ENCODE results near the gene CHGA.

CHGA gene

GRCh38 chr14:92931681-92932447 lies 8.9 kb downstream of the CHGA start:
- DNase-seq, result no peak

DNA sequence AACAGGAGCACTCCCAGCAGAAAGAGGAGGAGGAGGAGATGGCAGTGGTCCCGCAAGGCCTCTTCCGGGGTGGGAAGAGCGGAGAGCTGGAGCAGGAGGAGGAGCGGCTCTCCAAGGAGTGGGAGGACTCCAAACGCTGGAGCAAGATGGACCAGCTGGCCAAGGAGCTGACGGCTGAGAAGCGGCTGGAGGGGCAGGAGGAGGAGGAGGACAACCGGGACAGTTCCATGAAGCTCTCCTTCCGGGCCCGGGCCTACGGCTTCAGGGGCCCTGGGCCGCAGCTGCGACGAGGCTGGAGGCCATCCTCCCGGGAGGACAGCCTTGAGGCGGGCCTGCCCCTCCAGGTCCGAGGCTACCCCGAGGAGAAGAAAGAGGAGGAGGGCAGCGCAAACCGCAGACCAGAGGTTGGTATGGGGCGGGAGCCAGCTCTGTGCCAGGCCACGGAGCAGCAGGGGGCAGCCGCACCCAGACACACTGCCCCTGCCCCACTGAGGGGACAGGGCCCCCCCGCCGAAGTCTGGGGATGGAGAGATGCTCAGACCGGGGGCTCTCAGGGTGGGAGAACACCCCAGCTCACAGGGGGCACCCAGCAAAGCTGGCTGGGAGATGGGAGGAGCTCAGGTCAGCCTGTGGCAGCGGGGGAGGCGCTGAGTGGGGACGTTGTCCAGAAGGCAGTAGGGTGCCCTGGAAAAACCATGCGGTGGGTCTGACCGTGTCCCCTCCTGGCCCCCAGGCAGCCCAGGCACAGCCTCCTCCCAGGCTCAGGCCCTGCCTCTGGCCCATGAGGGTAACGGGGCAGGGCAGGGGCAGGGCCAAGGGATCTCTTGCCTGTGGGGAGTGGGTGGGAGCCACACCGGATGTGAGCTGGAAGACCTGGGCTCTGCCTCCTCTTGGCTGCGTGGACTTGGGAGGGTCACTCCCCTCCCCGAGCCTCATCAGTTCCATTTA lies 9.8 kb downstream of the CHGA start:
- no peak for DNase-seq

GRCh38 chr14:92933481-92933880 lies 10.5 kb downstream of the CHGA start:
- DNase-seq, result no peak

DNA sequence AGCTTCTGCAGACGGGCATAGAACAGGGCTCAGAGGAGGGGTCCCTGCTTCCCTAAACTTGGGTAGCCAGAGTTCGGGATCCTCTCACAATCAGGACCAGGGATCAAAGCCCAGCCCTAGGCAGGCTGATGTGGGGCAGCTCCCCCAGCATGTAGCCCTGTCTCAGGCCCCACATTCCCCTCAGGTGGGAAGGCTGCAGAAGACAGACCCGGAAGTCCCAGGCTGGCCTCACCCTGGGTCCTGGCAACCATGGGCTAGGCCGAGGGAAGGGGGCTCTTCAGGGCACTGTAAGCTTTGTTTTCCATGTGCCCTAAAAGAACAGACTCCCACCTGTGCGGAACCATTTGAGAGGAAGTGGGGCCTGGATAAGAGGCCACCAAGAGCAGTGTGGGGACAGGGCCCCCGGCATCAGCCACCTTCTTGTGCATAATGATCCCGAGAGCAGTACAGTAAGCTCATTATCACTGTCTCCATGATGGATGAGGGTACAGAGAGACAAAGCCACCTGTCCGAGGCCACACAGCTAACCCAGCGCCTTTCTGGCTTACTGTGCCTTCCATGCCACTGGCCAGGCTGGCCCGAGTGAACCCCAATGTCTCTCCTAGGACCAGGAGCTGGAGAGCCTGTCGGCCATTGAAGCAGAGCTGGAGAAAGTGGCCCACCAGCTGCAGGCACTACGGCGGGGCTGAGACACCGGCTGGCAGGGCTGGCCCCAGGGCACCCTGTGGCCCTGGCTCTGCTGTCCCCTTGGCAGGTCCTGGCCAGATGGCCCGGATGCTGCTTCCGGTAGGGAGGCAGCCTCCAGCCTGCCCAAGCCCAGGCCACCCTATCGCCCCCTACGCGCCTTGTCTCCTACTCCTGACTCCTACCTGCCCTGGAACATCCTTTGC lies 11.5 kb downstream of the CHGA start:
- no peak for DNase-seq

DNA sequence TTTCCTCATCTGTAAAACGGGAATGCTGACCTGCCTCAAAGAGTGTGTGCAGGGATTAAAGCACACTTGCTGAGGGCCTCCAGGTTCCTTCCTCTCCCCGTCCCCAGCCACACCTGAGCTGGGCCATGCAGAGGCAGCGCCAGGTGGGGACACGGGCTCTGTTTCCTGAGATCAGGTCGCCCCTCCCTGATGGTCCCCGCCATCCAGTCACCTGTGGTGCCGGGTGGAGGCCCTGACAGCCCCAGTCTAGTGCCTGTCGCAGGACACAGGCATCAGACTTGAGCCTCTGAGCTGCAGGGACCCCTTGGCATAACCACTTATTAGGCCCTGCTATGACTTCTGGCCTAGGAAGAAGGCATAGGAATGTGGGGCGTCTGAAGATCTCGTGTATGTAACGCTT lies 12.5 kb downstream of the CHGA start:
- DNase-seq, result no peak

DNA sequence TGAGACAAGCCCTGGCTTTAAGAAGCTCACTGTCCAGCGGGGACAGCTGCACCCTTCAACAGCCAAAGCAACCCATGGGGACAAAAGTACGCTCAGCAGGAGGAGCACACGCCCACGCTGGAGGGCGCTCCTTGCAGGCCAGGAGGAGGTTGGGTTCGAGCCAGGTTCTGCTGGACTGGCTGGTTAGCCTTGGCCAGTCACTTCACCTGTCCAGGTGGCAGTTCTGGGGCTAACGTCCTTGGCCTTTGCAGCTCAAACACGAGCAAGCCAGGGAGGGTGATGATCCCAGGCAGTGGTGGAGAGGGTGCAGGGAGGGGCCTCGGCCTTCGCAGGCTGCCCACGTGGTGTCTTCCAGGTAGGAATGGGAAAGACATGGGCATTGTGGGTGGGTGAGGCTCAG lies 13.1 kb downstream of the CHGA start:
- no peak for DNase-seq

- no peak for DNase-seq
Measured at GRCh38 chr14:92937051-92937937, 14.3 kb downstream of the CHGA start.

GRCh38 chr14:92938235-92938875 lies 15.4 kb downstream of the CHGA start:
- no peak for DNase-seq

- DNase-seq, result no peak
Measured at GRCh38 chr14:92938890-92939671, 16.1 kb downstream of the CHGA start.

GRCh38 chr14:92939699-92940098 lies 16.7 kb downstream of the CHGA start:
- no peak for DNase-seq

DNA sequence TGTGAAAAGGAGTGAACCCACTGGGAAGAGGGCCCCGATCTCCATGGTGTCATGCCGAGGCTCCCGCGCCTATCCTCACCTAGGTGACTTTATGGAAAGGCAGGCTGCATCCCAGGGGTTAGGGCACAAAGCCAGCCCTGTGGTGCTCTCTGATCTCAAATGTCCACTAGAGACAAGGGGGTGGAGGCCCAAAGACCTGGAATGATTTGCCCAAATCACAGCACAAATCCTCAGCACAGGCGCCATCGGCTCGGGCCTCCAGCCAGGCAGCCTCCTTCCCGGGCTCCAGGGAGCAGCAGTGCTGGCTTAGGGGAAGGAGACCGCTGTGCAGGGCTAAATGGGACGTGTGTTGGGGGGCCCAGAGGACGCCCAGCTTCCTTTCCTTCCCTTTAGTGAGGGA lies 17.6 kb downstream of the CHGA start:
- no peak for DNase-seq

DNA sequence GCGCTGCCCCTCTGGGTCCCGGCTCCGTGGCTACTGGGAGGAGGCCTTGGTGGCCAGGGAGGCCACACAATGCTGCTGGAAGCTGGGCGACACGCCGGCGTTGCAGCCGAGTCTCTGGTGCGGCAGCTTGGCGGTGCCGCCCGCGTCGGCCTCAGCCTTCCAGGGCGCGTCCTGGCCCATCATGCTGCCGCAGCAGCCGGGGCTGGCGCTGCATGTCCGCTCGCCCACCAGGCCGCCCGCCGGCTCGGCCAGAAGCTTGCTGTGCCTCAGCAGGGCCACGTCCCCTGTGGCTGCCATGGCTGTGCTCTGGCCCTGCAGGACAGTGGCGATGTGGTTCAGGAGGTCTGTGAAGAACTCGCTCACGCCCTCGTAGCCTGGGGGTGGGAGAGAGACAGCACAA lies 18.6 kb downstream of the CHGA start:
- no peak for DNase-seq

- DNase-seq, result no peak
Measured at GRCh38 chr14:92942136-92942535, 19.2 kb downstream of the CHGA start.

DNA sequence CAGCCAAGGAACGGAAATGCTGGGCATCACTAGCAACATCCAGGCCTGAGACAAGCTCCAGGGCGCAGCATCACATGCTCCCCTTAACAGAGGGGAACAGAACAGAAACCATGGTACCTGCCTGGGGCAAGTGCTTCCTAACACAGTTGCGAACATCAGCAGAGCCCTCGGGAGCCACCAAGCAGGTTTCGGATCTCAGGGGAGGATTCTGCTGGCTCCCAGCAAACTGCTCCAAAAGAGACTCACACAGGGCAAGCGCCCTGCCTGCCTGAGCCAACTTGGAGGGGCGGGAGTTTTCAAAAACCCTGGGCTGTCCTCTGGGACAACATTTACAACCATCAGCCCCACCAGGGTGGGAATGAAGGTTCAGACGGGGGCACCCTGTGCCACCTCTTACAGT lies 19.6 kb downstream of the CHGA start:
- DNase-seq, result no peak

DNA sequence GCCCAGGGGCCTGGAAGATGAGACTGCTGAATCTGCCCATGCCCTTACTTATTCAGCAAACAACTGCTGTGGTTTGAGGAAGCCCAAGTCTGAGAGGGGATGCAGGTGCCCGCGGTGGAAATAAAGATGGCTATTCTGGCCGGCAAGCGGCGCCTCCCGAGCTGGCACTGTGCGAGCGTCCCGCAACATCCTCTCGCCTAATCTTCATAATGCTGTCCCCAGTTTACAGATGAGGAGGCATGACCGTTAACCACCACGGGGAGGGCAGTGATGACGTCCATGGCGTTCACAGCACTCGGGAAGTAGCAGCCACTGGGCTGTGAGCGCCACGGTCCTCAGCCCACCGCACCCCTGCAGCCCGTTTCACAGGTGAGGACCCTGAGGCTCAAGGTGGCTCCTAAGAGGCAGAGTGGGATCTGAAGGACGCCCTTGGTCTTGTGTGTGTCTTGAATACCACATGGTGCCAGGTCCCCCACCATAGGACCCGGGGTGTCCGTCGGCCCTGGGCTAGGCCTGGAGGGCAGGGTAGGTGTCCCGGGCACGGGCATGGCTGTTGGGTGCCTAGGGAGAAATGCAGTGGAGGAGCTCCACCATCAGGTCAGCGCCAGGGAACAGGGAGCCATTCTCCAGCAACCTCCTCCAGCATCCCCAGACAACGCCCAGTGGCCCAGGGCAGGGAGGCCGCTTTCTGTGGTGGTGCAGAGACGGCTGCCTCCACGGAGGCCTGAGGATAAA lies 20.2 kb downstream of the CHGA start:
- DNase-seq, result no peak

DNA sequence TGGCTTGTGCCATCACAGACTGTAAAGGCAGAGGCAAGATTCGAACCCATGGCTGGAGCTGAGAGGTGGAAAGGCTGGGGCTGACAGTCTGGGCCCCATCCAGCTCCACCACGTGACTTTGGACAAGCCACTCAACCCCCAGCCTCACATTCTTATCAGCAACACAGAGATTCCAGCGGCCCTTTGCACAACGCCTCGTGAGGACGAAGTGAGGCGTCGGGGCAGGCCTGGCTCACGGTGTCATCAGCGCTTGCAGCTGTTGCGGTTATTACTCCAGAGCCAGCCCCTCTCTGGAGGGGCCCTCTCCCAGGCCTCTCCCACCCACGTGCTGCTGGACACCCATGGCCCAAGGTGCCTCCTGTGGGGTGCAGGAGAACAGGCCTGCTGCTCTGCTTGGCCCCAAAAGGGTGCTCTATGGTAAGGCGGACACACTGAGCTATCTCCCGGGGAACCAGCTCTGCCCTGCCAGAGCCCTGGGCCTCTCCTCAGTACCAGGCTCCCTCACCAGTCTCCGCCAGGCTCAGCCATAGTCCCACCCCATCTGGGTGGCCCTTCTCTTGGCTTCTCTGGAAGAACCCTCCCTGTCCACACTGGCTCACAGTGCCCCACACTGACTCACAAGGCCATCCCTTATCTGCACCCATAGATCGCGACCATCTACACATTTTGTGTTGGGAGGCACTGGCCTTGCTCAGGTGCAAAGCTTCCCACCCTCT lies 21.1 kb downstream of the CHGA start:
- DNase-seq, result no peak

DNA sequence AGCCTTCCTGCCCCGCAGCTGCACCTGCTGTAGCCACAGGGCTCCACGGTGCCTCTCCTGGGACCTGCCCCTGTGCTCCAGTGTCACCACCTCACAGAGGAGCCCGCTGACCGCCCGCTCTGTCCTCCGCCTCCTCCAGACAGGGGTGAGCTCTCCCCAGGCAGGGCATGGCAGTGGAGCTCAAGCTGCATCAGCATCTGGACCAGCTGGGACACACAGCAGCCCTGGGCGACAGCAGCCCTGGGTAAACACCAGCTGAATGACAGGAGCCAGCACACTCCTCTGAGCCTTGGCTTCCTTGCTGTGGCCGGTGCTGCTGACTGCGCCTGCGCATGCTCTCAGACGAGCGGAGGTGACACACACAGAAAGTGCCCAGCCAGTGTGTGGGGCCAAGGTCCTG lies 22.0 kb downstream of the CHGA start:
- DNase-seq, result no peak

- DNase-seq, result no peak
Measured at GRCh38 chr14:92945544-92945943, 22.6 kb downstream of the CHGA start.
